Measurements from ENCODE around the gene DBNDD1.

GRCh38 chr16:90035902-90036301 lies 16.6 kb upstream of the DBNDD1 start:
- TF ChIP-seq CTCF (conservative IDR thresholded peaks at IDR 0.05; ENCODE audit: low read depth, low read length) (no peak), EZH2 (IDR thresholded peaks at IDR 0.05; ENCODE audit: borderline replicate concordance, low read depth, low read length, poor library complexity, severe bottlenecking) (no peak)
